GM23338 (cell line): ENCODE results near the gene MEOX2. TPM values are rescaled to one million over a fixed set of nuclear protein-coding genes. Genes with fewer than 3 reads are reported as not detected.
A peak's percentile ranks its signal among the peaks of the same experiment; 100 is the strongest.

ENCODE experiments used
- ATAC-seq: fragments of 200-7000 bp; cut with Tn5 transposase; 3 replicates; pipeline ENCODE4 v1.9.1; 2020
- DNase-seq: peaks from one replicate; pipeline ENCODE4 v3.0.0-alpha.2; 2015; ENCODE audit warnings: low spot score
- H2AFZ ChIP-seq: fragments of 200-600 bp; sonication (generic); 2 replicates; pipeline ENCODE4 v1.8.0; 2016; ENCODE audit warnings: antibody characterized with exemption, mild to moderate bottlenecking, moderate library complexity
- H3F3A ChIP-seq: fragments of 200-600 bp; sonication (generic); replicated peaks from 2 replicates; pipeline ENCODE4 v1.8.0; 2017; ENCODE audit warnings: antibody characterized with exemption, mixed run types, low read depth
- H3K27ac ChIP-seq: fragments of 200-600 bp; sonication (generic); 2 replicates; pipeline ENCODE4 v1.6.1; 2016; ENCODE audit warnings: low read depth
- H3K27me3 ChIP-seq: fragments of 200-600 bp; sonication (generic); 2 replicates; pipeline ENCODE4 v1.8.0; 2016; ENCODE audit warnings: mild to moderate bottlenecking, mixed run types, moderate library complexity; ENCODE audit not compliant: insufficient read depth
- H3K36me3 ChIP-seq: fragments of 200-600 bp; sonication (generic); 2 replicates; pipeline ENCODE4 v1.8.0; 2016; ENCODE audit warnings: mild to moderate bottlenecking; ENCODE audit not compliant: insufficient read depth
- H3K4me1 ChIP-seq: fragments of 200-600 bp; sonication (generic); 2 replicates; pipeline ENCODE4 v1.8.0; 2016; ENCODE audit warnings: mild to moderate bottlenecking, moderate library complexity; ENCODE audit not compliant: insufficient read depth
- H3K4me2 ChIP-seq: fragments of 200-600 bp; sonication (generic); 2 replicates; pipeline ENCODE4 v1.7.1; 2017; ENCODE audit warnings: mixed run types
- H3K4me3 ChIP-seq: fragments of 200-600 bp; sonication (generic); 2 replicates; pipeline ENCODE4 v1.6.1; 2016; ENCODE audit warnings: mixed run types
- H3K79me2 ChIP-seq: fragments of 200-600 bp; sonication (generic); replicated peaks from 2 replicates; pipeline ENCODE4 v1.8.0; 2017; ENCODE audit warnings: mild to moderate bottlenecking; ENCODE audit not compliant: insufficient read depth
- H3K9me2 ChIP-seq: fragments of 200-600 bp; sonication (generic); 2 replicates; pipeline ENCODE4 v1.8.0; 2017; ENCODE audit not compliant: insufficient read depth
- H4K20me1 ChIP-seq: fragments of 200-600 bp; sonication (generic); replicated peaks from 2 replicates; pipeline ENCODE4 v1.8.0; 2017; ENCODE audit warnings: mild to moderate bottlenecking; ENCODE audit not compliant: insufficient read depth
- H3K27ac Mint-ChIP-seq: 2 replicates; pipeline ENCODE4 v1.8.0; 2020; ENCODE audit warnings: inconsistent platforms, mild to moderate bottlenecking, moderate library complexity, mixed read lengths
- H3K27me3 Mint-ChIP-seq: 3 replicates; pipeline ENCODE4 v1.8.0; 2022; ENCODE audit warnings: low read depth, mild to moderate bottlenecking, moderate library complexity, mixed read lengths, inconsistent platforms; ENCODE audit not compliant: insufficient read depth, poor library complexity
- H3K36me3 Mint-ChIP-seq: 3 replicates; pipeline ENCODE4 v1.8.0; 2021; ENCODE audit warnings: low read depth, mild to moderate bottlenecking, inconsistent platforms, moderate library complexity, mixed read lengths
- H3K4me1 Mint-ChIP-seq: 3 replicates; pipeline ENCODE4 v1.8.0; 2020; ENCODE audit warnings: mild to moderate bottlenecking, inconsistent platforms, mixed read lengths
- H3K4me3 Mint-ChIP-seq: 3 replicates; pipeline ENCODE4 v1.8.0; 2021; ENCODE audit warnings: moderate library complexity, mild to moderate bottlenecking, inconsistent platforms, mixed read lengths
- H3K9me3 Mint-ChIP-seq: 3 replicates; pipeline ENCODE4 v1.8.0; 2020; ENCODE audit warnings: moderate library complexity, mild to moderate bottlenecking, inconsistent platforms, mixed read lengths
- CREB1 ChIP-seq: fragments of 250-450 bp; sonication (Bioruptor Pico); IDR thresholded peaks from 2 replicates; pipeline ENCODE4 v1.5.0; 2020; ENCODE audit warnings: low read depth, mild to moderate bottlenecking, moderate library complexity
- JUNB ChIP-seq: IDR thresholded peaks from one replicate; pipeline ENCODE4 v1.6.1; 2016; ENCODE audit warnings: antibody characterized with exemption; ENCODE audit not compliant: unreplicated experiment
- NANOG ChIP-seq: IDR thresholded peaks from 2 replicates; pipeline ENCODE4 v1.6.1; 2016; ENCODE audit warnings: antibody characterized with exemption, borderline replicate concordance
- POLR2AphosphoS5 ChIP-seq: IDR thresholded peaks from 2 replicates; pipeline ENCODE4 v1.6.1; 2016; ENCODE audit warnings: antibody characterized with exemption, low read depth
- STAT1 ChIP-seq: IDR thresholded peaks from one replicate; pipeline ENCODE4 v1.6.1; 2016; ENCODE audit warnings: antibody characterized with exemption; ENCODE audit not compliant: unreplicated experiment
- ZNF114 ChIP-seq: fragments of 250-450 bp; sonication (Bioruptor Pico); IDR thresholded peaks from 2 replicates; pipeline ENCODE4 v1.5.0; 2020; ENCODE audit warnings: mild to moderate bottlenecking, moderate library complexity
- ZNF331 ChIP-seq: fragments of 250-450 bp; sonication (Bioruptor Pico); IDR thresholded peaks from 2 replicates; pipeline ENCODE4 v1.5.0; 2020; ENCODE audit warnings: low read depth, mild to moderate bottlenecking, moderate library complexity
- polyA plus RNA-seq: library from polyadenylated mRNA; unstranded; fragments of >200 nt; fragmentation: Nextera tagmentation; extraction: Ambion mirVana; gene quantifications from 2 replicates; pipeline ENCODE4 v1.2.1, GENCODE V29; 2016
- total RNA-seq: library from RNA; depleted of rRNA; stranded (reverse); fragments of >200 nt; shearing (Covaris generic); gene quantifications from 2 replicates; pipeline ENCODE4 v1.2.3, GENCODE V29; 2014
- TF ChIP-seq, protein P1 (sequence below): IDR thresholded peaks from 2 replicates; pipeline ENCODE4 v1.6.1; 2016; ENCODE audit warnings: antibody characterized with exemption
- TF ChIP-seq, protein P2 (sequence below), 2 experiments: fragments of 200-600 bp in 1 of 2; sonication (generic) in 1 of 2; conservative IDR thresholded peaks; 2 replicates each; pipeline versions ENCODE4 v1.5.1 to v1.6.1; 2016 to 2017; ENCODE audit warnings: antibody characterized with exemption in 2 of 2, low read depth in 2 of 2, mild to moderate bottlenecking in 2 of 2, moderate library complexity in 1 of 2
- TF ChIP-seq, protein P3 (sequence below): IDR thresholded peaks from one replicate; pipeline ENCODE4 v1.6.1; 2018; ENCODE audit warnings: antibody characterized with exemption; ENCODE audit not compliant: unreplicated experiment

MEOX2 gene
- total and polyA plus RNA-seq, 2 experiments from 2014 or later: 0.50 to 1.2 TPM

DNA sequence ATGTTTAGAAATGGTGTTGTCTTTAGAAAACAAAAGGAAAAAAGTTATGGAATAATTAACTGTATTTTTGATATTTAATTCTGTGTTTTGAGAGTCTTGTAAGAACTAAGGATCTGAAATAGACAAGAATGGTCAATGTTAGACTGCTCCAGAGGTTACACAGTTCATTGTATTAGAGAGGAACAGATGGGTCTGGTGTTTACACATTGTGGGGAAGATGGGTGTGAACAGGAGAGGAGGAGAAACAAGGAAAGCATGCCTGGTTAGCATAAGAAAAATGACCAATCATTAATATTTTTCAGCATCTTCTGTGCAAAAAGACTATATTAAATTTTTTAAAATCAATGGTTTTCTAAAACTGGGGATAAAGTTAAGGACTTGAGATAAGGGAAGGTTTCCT is 11.9 kb downstream of the MEOX2 start:
- Histone ChIP-seq H3K27ac (no peak overlapping the region), H3K36me3 (no peaks in the 10 kb centered on the region), H3K79me2 (no peaks in the 10 kb centered on the region), H3K4me3 (no peak overlapping the region), H4K20me1 (no peaks in the 10 kb centered on the region), H3K27me3 (no peaks in the 10 kb centered on the region), H2AFZ (no peak overlapping the region), H3F3A (no peaks in the 10 kb centered on the region), H3K9me2 (no peaks in the 10 kb centered on the region), H3K4me2 (no peak overlapping the region), H3K4me1 (no peaks in the 10 kb centered on the region)
- Mint-ChIP-seq H3K4me1 (peaks cover 4% of the 10 kb centered on the region), H3K4me3 (no peak overlapping the region), H3K36me3 (no peaks in the 10 kb centered on the region), H3K27ac (no peak overlapping the region), H3K9me3 (no peaks in the 10 kb centered on the region), H3K27me3 (no peaks in the 10 kb centered on the region)
- DNase-seq (no peak), ATAC-seq (no peak)
- TF ChIP-seq CREB1 (CRISPR knock-in tag): no peak
- TF ChIP-seq POLR2AphosphoS5: no peak

DNA sequence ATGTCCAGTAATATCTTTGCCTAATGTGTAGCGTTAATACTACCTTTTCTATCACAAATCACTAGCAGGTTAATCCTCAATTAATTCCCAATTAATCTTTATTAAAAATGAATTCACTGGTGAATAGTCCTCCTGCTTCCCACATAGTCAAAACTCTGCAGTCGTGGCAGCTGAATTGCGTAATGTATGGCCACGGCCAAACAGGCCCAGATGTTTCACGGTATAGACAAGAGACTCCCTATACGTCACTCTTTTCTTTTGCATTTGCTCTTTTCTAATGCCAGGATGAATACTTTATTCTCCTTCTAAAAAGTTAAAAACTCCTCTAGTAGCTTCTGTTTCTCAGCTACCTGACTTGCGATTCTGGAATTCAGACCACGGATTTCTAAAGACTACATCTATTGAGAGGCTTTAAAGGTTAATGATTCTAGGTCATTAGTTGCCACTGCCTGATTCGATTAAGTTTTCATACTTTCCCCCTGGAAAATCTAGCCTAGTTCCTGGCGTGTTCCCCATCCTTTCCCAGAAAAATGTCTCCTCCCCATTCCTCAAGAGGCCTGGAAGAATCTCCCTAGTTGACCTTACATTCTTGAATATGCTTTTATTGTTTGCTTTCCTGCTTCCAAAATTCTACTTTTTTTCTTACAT is 16.9 kb downstream of the MEOX2 start:
- no peaks in the 10 kb centered on the region for H3K27me3 Mint-ChIP-seq
- H3K36me3 ChIP-seq: no peaks in the 10 kb centered on the region
- no peak overlapping the region for H3K4me3 Mint-ChIP-seq
- H3K9me2 ChIP-seq: no peaks in the 10 kb centered on the region
- peaks cover 11% of the 10 kb centered on the region for H3K4me1 Mint-ChIP-seq
- H4K20me1 ChIP-seq: no peaks in the 10 kb centered on the region
- peak overlapping the region; percentile 12; the same call in 1 of the 2 replicates for H3K27ac Mint-ChIP-seq
- no peaks in the 10 kb centered on the region for H3K9me3 Mint-ChIP-seq
- no peaks in the 10 kb centered on the region for H3F3A ChIP-seq
- H3K4me1 ChIP-seq: no peaks in the 10 kb centered on the region; the same call in 1 of the 2 replicates
- no peak overlapping the region for H3K4me2 ChIP-seq
- H3K4me3 ChIP-seq: no peak overlapping the region
- no peaks in the 10 kb centered on the region for H3K36me3 Mint-ChIP-seq
- no peaks in the 10 kb centered on the region for H3K79me2 ChIP-seq
- no peak overlapping the region for H2AFZ ChIP-seq
- DNase-seq: peak; percentile 11
- no peak for ATAC-seq
- no peak overlapping the region for H3K27ac ChIP-seq
- no peaks in the 10 kb centered on the region for H3K27me3 ChIP-seq
- TF ChIP-seq NANOG (no peak), STAT1 (no peak), CREB1 (CRISPR knock-in tag) (no peak), POLR2AphosphoS5 (no peak), ZNF331 (no peak), ZNF114 (no peak), JUNB (no peak)
- TF ChIP-seq, protein P1, sequence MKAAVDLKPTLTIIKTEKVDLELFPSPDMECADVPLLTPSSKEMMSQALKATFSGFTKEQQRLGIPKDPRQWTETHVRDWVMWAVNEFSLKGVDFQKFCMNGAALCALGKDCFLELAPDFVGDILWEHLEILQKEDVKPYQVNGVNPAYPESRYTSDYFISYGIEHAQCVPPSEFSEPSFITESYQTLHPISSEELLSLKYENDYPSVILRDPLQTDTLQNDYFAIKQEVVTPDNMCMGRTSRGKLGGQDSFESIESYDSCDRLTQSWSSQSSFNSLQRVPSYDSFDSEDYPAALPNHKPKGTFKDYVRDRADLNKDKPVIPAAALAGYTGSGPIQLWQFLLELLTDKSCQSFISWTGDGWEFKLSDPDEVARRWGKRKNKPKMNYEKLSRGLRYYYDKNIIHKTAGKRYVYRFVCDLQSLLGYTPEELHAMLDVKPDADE: no peak
- TF ChIP-seq, protein P2, sequence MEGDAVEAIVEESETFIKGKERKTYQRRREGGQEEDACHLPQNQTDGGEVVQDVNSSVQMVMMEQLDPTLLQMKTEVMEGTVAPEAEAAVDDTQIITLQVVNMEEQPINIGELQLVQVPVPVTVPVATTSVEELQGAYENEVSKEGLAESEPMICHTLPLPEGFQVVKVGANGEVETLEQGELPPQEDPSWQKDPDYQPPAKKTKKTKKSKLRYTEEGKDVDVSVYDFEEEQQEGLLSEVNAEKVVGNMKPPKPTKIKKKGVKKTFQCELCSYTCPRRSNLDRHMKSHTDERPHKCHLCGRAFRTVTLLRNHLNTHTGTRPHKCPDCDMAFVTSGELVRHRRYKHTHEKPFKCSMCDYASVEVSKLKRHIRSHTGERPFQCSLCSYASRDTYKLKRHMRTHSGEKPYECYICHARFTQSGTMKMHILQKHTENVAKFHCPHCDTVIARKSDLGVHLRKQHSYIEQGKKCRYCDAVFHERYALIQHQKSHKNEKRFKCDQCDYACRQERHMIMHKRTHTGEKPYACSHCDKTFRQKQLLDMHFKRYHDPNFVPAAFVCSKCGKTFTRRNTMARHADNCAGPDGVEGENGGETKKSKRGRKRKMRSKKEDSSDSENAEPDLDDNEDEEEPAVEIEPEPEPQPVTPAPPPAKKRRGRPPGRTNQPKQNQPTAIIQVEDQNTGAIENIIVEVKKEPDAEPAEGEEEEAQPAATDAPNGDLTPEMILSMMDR (conservative IDR thresholded peaks at IDR 0.05; ENCODE audit: low read depth in 2 of 2): no peak
- TF ChIP-seq, protein P3, sequence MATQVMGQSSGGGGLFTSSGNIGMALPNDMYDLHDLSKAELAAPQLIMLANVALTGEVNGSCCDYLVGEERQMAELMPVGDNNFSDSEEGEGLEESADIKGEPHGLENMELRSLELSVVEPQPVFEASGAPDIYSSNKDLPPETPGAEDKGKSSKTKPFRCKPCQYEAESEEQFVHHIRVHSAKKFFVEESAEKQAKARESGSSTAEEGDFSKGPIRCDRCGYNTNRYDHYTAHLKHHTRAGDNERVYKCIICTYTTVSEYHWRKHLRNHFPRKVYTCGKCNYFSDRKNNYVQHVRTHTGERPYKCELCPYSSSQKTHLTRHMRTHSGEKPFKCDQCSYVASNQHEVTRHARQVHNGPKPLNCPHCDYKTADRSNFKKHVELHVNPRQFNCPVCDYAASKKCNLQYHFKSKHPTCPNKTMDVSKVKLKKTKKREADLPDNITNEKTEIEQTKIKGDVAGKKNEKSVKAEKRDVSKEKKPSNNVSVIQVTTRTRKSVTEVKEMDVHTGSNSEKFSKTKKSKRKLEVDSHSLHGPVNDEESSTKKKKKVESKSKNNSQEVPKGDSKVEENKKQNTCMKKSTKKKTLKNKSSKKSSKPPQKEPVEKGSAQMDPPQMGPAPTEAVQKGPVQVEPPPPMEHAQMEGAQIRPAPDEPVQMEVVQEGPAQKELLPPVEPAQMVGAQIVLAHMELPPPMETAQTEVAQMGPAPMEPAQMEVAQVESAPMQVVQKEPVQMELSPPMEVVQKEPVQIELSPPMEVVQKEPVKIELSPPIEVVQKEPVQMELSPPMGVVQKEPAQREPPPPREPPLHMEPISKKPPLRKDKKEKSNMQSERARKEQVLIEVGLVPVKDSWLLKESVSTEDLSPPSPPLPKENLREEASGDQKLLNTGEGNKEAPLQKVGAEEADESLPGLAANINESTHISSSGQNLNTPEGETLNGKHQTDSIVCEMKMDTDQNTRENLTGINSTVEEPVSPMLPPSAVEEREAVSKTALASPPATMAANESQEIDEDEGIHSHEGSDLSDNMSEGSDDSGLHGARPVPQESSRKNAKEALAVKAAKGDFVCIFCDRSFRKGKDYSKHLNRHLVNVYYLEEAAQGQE: no peak
